ENCODE results near the gene GOLIM4.

- no peak for TF ChIP-seq MAX (IDR thresholded peaks at IDR 0.05; ENCODE audit: low read depth)
- TF ChIP-seq RAD21 (IDR thresholded peaks at IDR 0.05; ENCODE audit: low read length), result no peak
- no peak for TF ChIP-seq EZH2phosphoT487 (IDR thresholded peaks at IDR 0.05; ENCODE audit: borderline replicate concordance, low read depth)
- no peak for TF ChIP-seq NFIC (IDR thresholded peaks at IDR 0.05; ENCODE audit: borderline replicate concordance)
Observed at GRCh38 chr3:168117059-168117458, 21.3 kb upstream of the GOLIM4 start.
